ENCODE results near the gene KY.

GRCh38 chr3:134659391-134660045 is 8.7 kb upstream of the KY start:
- TF ChIP-seq CTCF (IDR thresholded peaks at IDR 0.05) (no peak), POLR2A (IDR thresholded peaks at IDR 0.05) (no peak)
